H1 (cell line): Measurements from ENCODE around the gene MBIP. TPM values are rescaled to one million over a fixed set of nuclear protein-coding genes. Genes with fewer than 3 reads are reported as not detected.

Source experiments
- CTCF ChIA-PET: fragments of 300-600 bp; sonication (Branson Sonifier 250); formaldehyde crosslinking; loops from one replicate; lab custom pipeline; 2021; ENCODE audit not compliant: partially characterized antibody; lab: Charles Lee
- POLR2A ChIA-PET: fragments of 300-600 bp; sonication (Branson Sonifier 250); formaldehyde crosslinking; loops from one replicate; lab custom pipeline; 2021; ENCODE audit warnings: inconsistent platforms; ENCODE audit not compliant: partially characterized antibody; lab: Charles Lee
- DNase-seq, 2 experiments: peaks; one replicate each; pipeline versions ENCODE4 v3.0.0 to v3.0.0-alpha.2; 2010 to 2022; ENCODE audit warnings: low spot score in 2 of 2, low read depth in 1 of 2, mixed read lengths in 1 of 2
- FAIRE-seq: peaks from 2 replicates; lab custom pipeline; 2011; peaks lifted over from hg19 to GRCh38; lab: Jason Lieb, UNC
- H2AFZ ChIP-seq: 2 replicates; pipeline ENCODE4 v1.8.1; 2012; ENCODE audit warnings: low read length, inconsistent platforms
- H2AK5ac ChIP-seq: 2 replicates; pipeline ENCODE4 v1.6.1; 2013; ENCODE audit warnings: low read depth, low read length
- H2BK120ac ChIP-seq: replicated peaks from 2 replicates; pipeline ENCODE3; 2013; ENCODE audit warnings: low read depth, low read length, inconsistent platforms
- H2BK12ac ChIP-seq: 2 replicates; pipeline ENCODE4 v1.6.1; 2013; ENCODE audit warnings: low read depth, low read length
- H2BK15ac ChIP-seq: 2 replicates; pipeline ENCODE4 v1.6.1; 2013; ENCODE audit warnings: low read length
- H2BK20ac ChIP-seq: 2 replicates; pipeline ENCODE4 v1.6.1; 2013; ENCODE audit warnings: low read length
- H2BK5ac ChIP-seq: 2 replicates; pipeline ENCODE4 v1.6.1; 2013; ENCODE audit warnings: low read depth, low read length
- H3K14ac ChIP-seq: 2 replicates; pipeline ENCODE4 v1.6.1; 2013; ENCODE audit warnings: inconsistent platforms; ENCODE audit not compliant: insufficient read length
- H3K18ac ChIP-seq: 2 replicates; pipeline ENCODE4 v1.6.1; 2013; ENCODE audit warnings: low read length; ENCODE audit errors: extremely low read depth
- H3K23ac ChIP-seq: 2 replicates; pipeline ENCODE4 v1.6.1; 2013; ENCODE audit warnings: inconsistent platforms; ENCODE audit not compliant: insufficient read length
- H3K23me2 ChIP-seq: 2 replicates; pipeline ENCODE4 v1.6.1; 2013; ENCODE audit warnings: low read depth, low read length
- H3K27ac ChIP-seq: 2 replicates; pipeline ENCODE4 v1.6.1; 2011; ENCODE audit warnings: low read depth, low read length, inconsistent platforms
- H3K27me3 ChIP-seq, 4 experiments: replicated peaks in 1 of 4; 1 replicate in 1 of 4; 2 replicates in 3 of 4; pipeline versions ENCODE4 v1.6.1 to v1.8.1; 2011 to 2013; ENCODE audit warnings: low read length in 3 of 4, mild to moderate bottlenecking in 3 of 4, inconsistent platforms in 2 of 4, mixed read lengths in 2 of 4, moderate library complexity in 1 of 4; ENCODE audit not compliant: control insufficient read depth in 3 of 4, insufficient read depth in 3 of 4; ENCODE audit errors: extremely low read depth in 1 of 4
- H3K36me3 ChIP-seq, 4 experiments: 2 replicates each; pipeline versions ENCODE4 v1.6.1 to v1.8.1; 2011 to 2013; ENCODE audit warnings: mild to moderate bottlenecking in 4 of 4, low read length in 3 of 4, moderate library complexity in 2 of 4, control low read depth in 1 of 4, inconsistent platforms in 1 of 4; ENCODE audit not compliant: insufficient read depth in 4 of 4, control insufficient read depth in 2 of 4
- H3K4ac ChIP-seq: replicated peaks from 2 replicates; pipeline ENCODE3; 2013; ENCODE audit warnings: low read length, low read depth, mixed read lengths, inconsistent platforms; ENCODE audit not compliant: insufficient read length
- H3K4me1 ChIP-seq, 4 experiments: replicated peaks in 1 of 4; 1 replicate in 1 of 4; 2 replicates in 3 of 4; pipeline versions ENCODE4 v1.6.1 to v1.8.1; 2011 to 2013; ENCODE audit warnings: low read length in 3 of 4, inconsistent platforms in 2 of 4, mixed read lengths in 1 of 4; ENCODE audit not compliant: insufficient read depth in 4 of 4, control insufficient read depth in 3 of 4
- H3K4me2 ChIP-seq, 2 experiments: 2 replicates each; pipeline versions ENCODE4 v1.6.1 to v1.8.1; 2011 to 2013; ENCODE audit warnings: low read depth in 2 of 2, low read length in 2 of 2, control low read depth in 1 of 2, inconsistent platforms in 1 of 2, mild to moderate bottlenecking in 1 of 2; ENCODE audit not compliant: insufficient read depth in 1 of 2
- H3K4me3 ChIP-seq, 4 experiments: fragments of 200-600, 300-600 bp in 1 of 4; sonication (generic), shearing (Covaris generic), sonication (Bioruptor Twin) in 1 of 4; 2 replicates each; pipeline versions ENCODE4 v1.5.1 to v1.8.1; 2011 to 2016; ENCODE audit warnings: low read length in 4 of 4, low read depth in 3 of 4, control low read depth in 2 of 4, inconsistent platforms in 2 of 4, mild to moderate bottlenecking in 2 of 4, mixed read lengths in 1 of 4, moderate library complexity in 1 of 4; ENCODE audit not compliant: insufficient read depth in 2 of 4; ENCODE audit errors: extremely low read depth in 1 of 4
- H3K56ac ChIP-seq: replicated peaks from 2 replicates; pipeline ENCODE3; 2013; ENCODE audit warnings: low read depth, mild to moderate bottlenecking, mixed read lengths, low read length, inconsistent platforms; ENCODE audit not compliant: insufficient read length
- H3K79me1 ChIP-seq: 2 replicates; pipeline ENCODE4 v1.6.1; 2013; ENCODE audit warnings: low read depth, low read length, control low read depth
- H3K79me2 ChIP-seq, 2 experiments: 2 replicates each; pipeline versions ENCODE4 v1.6.1 to v1.8.1; 2012 to 2013; ENCODE audit warnings: low read length in 2 of 2, mild to moderate bottlenecking in 2 of 2, inconsistent platforms in 1 of 2; ENCODE audit not compliant: insufficient read depth in 2 of 2, control insufficient read depth in 1 of 2
- H3K9ac ChIP-seq, 4 experiments: replicated peaks in 1 of 4; 1 replicate in 1 of 4; 2 replicates in 3 of 4; pipeline versions ENCODE4 v1.6.1 to v1.8.1; 2011 to 2013; ENCODE audit warnings: low read depth in 3 of 4, low read length in 3 of 4, control low read depth in 2 of 4, mild to moderate bottlenecking in 2 of 4, moderate library complexity in 2 of 4, inconsistent platforms in 1 of 4; ENCODE audit errors: extremely low read depth in 1 of 4
- H3K9me3 ChIP-seq, 2 experiments: 2 replicates each; pipeline versions ENCODE4 v1.6.1 to v1.8.1; 2012 to 2013; ENCODE audit warnings: mild to moderate bottlenecking in 2 of 2, moderate library complexity in 2 of 2, control low read depth in 1 of 2, inconsistent platforms in 1 of 2, low read depth in 1 of 2, low read length in 1 of 2, mixed read lengths in 1 of 2; ENCODE audit not compliant: insufficient read depth in 2 of 2
- H4K20me1 ChIP-seq, 2 experiments: replicated peaks in 1 of 2; 2 replicates each; pipeline versions ENCODE3 to v1.8.1; 2011 to 2013; ENCODE audit warnings: inconsistent platforms in 2 of 2, low read length in 2 of 2, mild to moderate bottlenecking in 1 of 2; ENCODE audit not compliant: insufficient read depth in 2 of 2, control insufficient read depth in 1 of 2
- H4K5ac ChIP-seq: 2 replicates; pipeline ENCODE4 v1.6.1; 2013; ENCODE audit warnings: low read length, low read depth, mixed read lengths, inconsistent platforms; ENCODE audit not compliant: insufficient read length
- H4K8ac ChIP-seq: 2 replicates; pipeline ENCODE4 v1.8.0; 2013; ENCODE audit warnings: mild to moderate bottlenecking, moderate library complexity, low read length, inconsistent platforms; ENCODE audit not compliant: insufficient read depth; ENCODE audit errors: extremely low read depth
- H4K91ac ChIP-seq: replicated peaks from 2 replicates; pipeline ENCODE3; 2013; ENCODE audit warnings: low read length, mixed read lengths, inconsistent platforms; ENCODE audit not compliant: insufficient read length
- ATF3 ChIP-seq: IDR thresholded peaks from 2 replicates; pipeline ENCODE4 v1.6.1; 2011; ENCODE audit warnings: low read depth, mild to moderate bottlenecking, low read length; ENCODE audit not compliant: insufficient read depth
- CREB1 ChIP-seq: IDR thresholded peaks from 2 replicates; pipeline ENCODE4 v1.6.1; 2012; ENCODE audit warnings: inconsistent platforms
- E2F6 ChIP-seq: IDR thresholded peaks from 2 replicates; pipeline ENCODE4 v1.6.1; 2012; ENCODE audit warnings: inconsistent platforms
- GABPA ChIP-seq: IDR thresholded peaks from 2 replicates; pipeline ENCODE4 v1.6.1; 2011; ENCODE audit warnings: mild to moderate bottlenecking, low read length, moderate library complexity, borderline replicate concordance; ENCODE audit not compliant: insufficient read depth
- GTF2F1 ChIP-seq: IDR thresholded peaks from 2 replicates; pipeline ENCODE4 v1.6.1; 2012; ENCODE audit warnings: low read depth, low read length, improper control_type of control experiment, borderline replicate concordance
- JUND ChIP-seq: IDR thresholded peaks from 2 replicates; pipeline ENCODE4 v1.6.1; 2011; ENCODE audit warnings: mild to moderate bottlenecking, improper control_type of control experiment, low read length
- KDM4A ChIP-seq: IDR thresholded peaks from one replicate; pipeline ENCODE4 v1.7.1; 2012; ENCODE audit warnings: low read depth, mild to moderate bottlenecking, moderate library complexity, low read length, inconsistent platforms; ENCODE audit not compliant: severe bottlenecking
- MAFK ChIP-seq: IDR thresholded peaks from 2 replicates; pipeline ENCODE4 v1.6.1; 2012; ENCODE audit warnings: low read depth, mild to moderate bottlenecking, improper control_type of control experiment, low read length
- MAX ChIP-seq: IDR thresholded peaks from 2 replicates; pipeline ENCODE4 v1.6.1; 2012; ENCODE audit warnings: inconsistent platforms
- POLR2AphosphoS5 ChIP-seq: IDR thresholded peaks from 2 replicates; pipeline ENCODE4 v1.6.1; 2011; ENCODE audit warnings: low read depth, low read length
- SP4 ChIP-seq: IDR thresholded peaks from 2 replicates; pipeline ENCODE4 v1.6.1; 2012; ENCODE audit warnings: low read length, inconsistent platforms
- USF2 ChIP-seq: IDR thresholded peaks from 2 replicates; pipeline ENCODE4 v1.6.1; 2011; ENCODE audit warnings: low read length, improper control_type of control experiment
- WGBS, 2 experiments: shearing (Covaris generic) in 1 of 2; methylation state at CpG; one replicate each; pipeline versions ENCODE4 v1.1.6 to v1.1.7; 2013 to 2015; ENCODE audit warnings: low lambda C conversion rate in 2 of 2, mixed read lengths in 2 of 2, inconsistent platforms in 1 of 2, low coverage in 1 of 2, missing lambda C conversion rate in 1 of 2; ENCODE audit not compliant: insufficient replicate concordance in 2 of 2, insufficient coverage in 1 of 2, insufficient read length in 1 of 2; ENCODE audit errors: extremely low coverage in 1 of 2, missing lambda C conversion rate in 1 of 2; 5-methylcytosine and 5-hydroxymethylcytosine counted together
- polyA plus RNA-seq, 7 experiments: library from polyadenylated mRNA; depleted of rRNA in 3 of 7; stranded (reverse) in 5 of 7; unstranded in 2 of 7; fragments of >200 nt in 5 of 7; fragments of 200-250 nt in 2 of 7; gene quantifications; 1 replicate in 5 of 7; 2 replicates in 1 of 7; 4 replicates in 1 of 7; pipeline versions ENCODE4 v1.2.1 to v1.2.3, GENCODE V29; 2011 to 2013; ENCODE audit warnings: missing spikeins in 2 of 7, mixed read lengths in 2 of 7
- total RNA-seq: library from RNA; stranded (reverse); fragmentation: NEBNext Ultra II Directional; extraction: Animal tissue kit (Norgen Biotek cat#: 25700); gene quantifications from 2 replicates; pipeline ENCODE4 v1.2.1, GENCODE V29; 2021

Gene MBIP
- total and polyA plus RNA-seq, 2 of the 8 experiments (the other 6 are each of a cell fraction or from before 2014, with no cell fraction given): 15.0 to 27.4 TPM

GRCh38 chr14:36294543-36294942, 25.9 kb downstream of the MBIP start:
- Histone ChIP-seq H3K27me3 (no peaks in the 10 kb centered on the region), H2BK15ac (no peak overlapping the region), H3K4me1 (peaks cover 0 to 3% (median 1%) of the 10 kb centered on the region in 4 experiments; a peak in 3 of 7 replicates), H4K91ac (no peak overlapping the region), H3K18ac (no peak overlapping the region), H3K23ac (no peak overlapping the region), H3K9ac (no peak overlapping the region), H4K8ac (no peak overlapping the region), H2AFZ (no peak overlapping the region), H2BK120ac (no peak overlapping the region), H3K27ac (no peak overlapping the region), H3K23me2 (no peaks in the 10 kb centered on the region), H3K79me2 (no peaks in the 10 kb centered on the region), H2AK5ac (no peak overlapping the region), H4K20me1 (peaks cover 0 to 1% of the 10 kb centered on the region in 2 experiments), H3K9me3 (no peaks in the 10 kb centered on the region), H4K5ac (no peak overlapping the region), H3K4me2 (no peak overlapping the region), H3K56ac (no peak overlapping the region), H2BK12ac (no peak overlapping the region), H3K4ac (no peak overlapping the region), H2BK5ac (no peak overlapping the region), H3K14ac (no peak overlapping the region), H2BK20ac (no peak overlapping the region), H3K36me3 (peaks cover 7 to 27% (median 20%) of the 10 kb centered on the region in 4 experiments), H3K79me1 (no peaks in the 10 kb centered on the region), H3K4me3 (no peak overlapping the region)
- 95% methylated on average over 4 of the region's 4 CpGs; no CpG with 5 or more reads in 1 of the 2 experiments for WGBS, 2 experiments
- CTCF ChIA-PET: interaction anchor here (0.8 to 2.2 kb wide), 2 partner anchors 20 to 26 kb away, joined by 3 to 4 read pairs; no protein-coding TSS in a partner anchor
- FAIRE-seq: no peak
- POLR2A ChIA-PET: interaction anchor here (0.9 to 4.0 kb wide), 4 partner anchors 11 to 26 kb away, joined by 3 to 13 read pairs (median 5); partner anchors contain the start of gene MBIP
- DNase-seq: no peak
- TF ChIP-seq GTF2F1 (no peak), MAX (no peak), KDM4A (no peak), USF2 (no peak), CREB1 (no peak), SP4 (no peak), MAFK (no peak), GABPA (no peak), ATF3 (no peak), JUND (no peak), E2F6 (no peak), POLR2AphosphoS5 (no peak)
